ENCODE measurements around the gene TMEM156.
A peak's percentile ranks its signal among the peaks of the same experiment; 100 is the strongest.

Gene TMEM156

GRCh38 chr4:39045827-39046221 is 13.6 kb upstream of the TMEM156 start:
- peaks cover 4% of the 10 kb centered on the region for H3K36me3 Mint-ChIP-seq (ENCODE audit: low read depth)
- no peaks in the 10 kb centered on the region for H3K9me3 Mint-ChIP-seq
- peak overlapping the region; percentile 97 to 100 (median 99) for H3K4me3 Mint-ChIP-seq
- no peaks in the 10 kb centered on the region for H3K27me3 Mint-ChIP-seq (ENCODE audit: low read depth)
- H3K4me1 Mint-ChIP-seq: peaks cover 41% of the 10 kb centered on the region
- TF ChIP-seq CTCF (IDR thresholded peaks at IDR 0.05; ENCODE audit: unreplicated experiment in 3 of 3): no peak
- peak overlapping the region; percentile 97 to 99 (median 99) for H3K27ac Mint-ChIP-seq

GRCh38 chr4:39044956-39045826 is 13.0 kb upstream of the TMEM156 start:
- peak overlapping the region; percentile 97 to 100 (median 99) for H3K4me3 Mint-ChIP-seq
- no peak for TF ChIP-seq CTCF (IDR thresholded peaks at IDR 0.05; ENCODE audit: unreplicated experiment in 3 of 3)
- peaks cover 4% of the 10 kb centered on the region for H3K36me3 Mint-ChIP-seq (ENCODE audit: low read depth)
- H3K4me1 Mint-ChIP-seq: peaks cover 41% of the 10 kb centered on the region
- peak overlapping the region; percentile 97 to 99 (median 99) for H3K27ac Mint-ChIP-seq
- no peaks in the 10 kb centered on the region for H3K9me3 Mint-ChIP-seq
- H3K27me3 Mint-ChIP-seq (ENCODE audit: low read depth): no peaks in the 10 kb centered on the region

GRCh38 chr4:39044364-39044955 is 12.3 kb upstream of the TMEM156 start:
- Mint-ChIP-seq H3K4me3 (peak overlapping the region; percentile 91 to 98 (median 97)), H3K27me3 (ENCODE audit: low read depth) (no peaks in the 10 kb centered on the region), H3K27ac (peak overlapping the region; percentile 77 to 98 (median 91)), H3K9me3 (no peaks in the 10 kb centered on the region), H3K4me1 (peaks cover 43% of the 10 kb centered on the region), H3K36me3 (ENCODE audit: low read depth) (peaks cover 4% of the 10 kb centered on the region)
- TF ChIP-seq CTCF (IDR thresholded peaks at IDR 0.05; ENCODE audit: unreplicated experiment in 3 of 3): no peak

GRCh38 chr4:39043861-39044363 is 11.7 kb upstream of the TMEM156 start:
- peak overlapping the region; percentile 91 to 98 (median 97) for H3K4me3 Mint-ChIP-seq
- peaks cover 4% of the 10 kb centered on the region for H3K36me3 Mint-ChIP-seq (ENCODE audit: low read depth)
- no peaks in the 10 kb centered on the region for H3K27me3 Mint-ChIP-seq (ENCODE audit: low read depth)
- no peak for TF ChIP-seq CTCF (IDR thresholded peaks at IDR 0.05; ENCODE audit: unreplicated experiment in 3 of 3)
- H3K9me3 Mint-ChIP-seq: no peaks in the 10 kb centered on the region
- H3K27ac Mint-ChIP-seq: peak overlapping the region; percentile 77 to 98 (median 91)
- H3K4me1 Mint-ChIP-seq: peaks cover 47% of the 10 kb centered on the region

- Mint-ChIP-seq H3K4me1 (peaks cover 47% of the 10 kb centered on the region), H3K9me3 (no peaks in the 10 kb centered on the region), H3K36me3 (ENCODE audit: low read depth) (peaks cover 4% of the 10 kb centered on the region), H3K27ac (peak overlapping the region; percentile 77 to 98 (median 91)), H3K4me3 (peak overlapping the region; percentile 91 to 98 (median 97)), H3K27me3 (ENCODE audit: low read depth) (no peaks in the 10 kb centered on the region)
- no peak for TF ChIP-seq CTCF (IDR thresholded peaks at IDR 0.05; ENCODE audit: unreplicated experiment in 3 of 3)
Measured at GRCh38 chr4:39043058-39043860, 11.1 kb upstream of the TMEM156 start.
